GM21717 (cell line): ENCODE measurements around the gene MAP2K5.

ENCODE experiments used
- ATAC-seq: cut with Tn5 transposase; IDR thresholded peaks from one replicate; pipeline ENCODE4 v1.9.1; 2021; ENCODE audit warnings: mild to moderate bottlenecking, moderate library complexity; ENCODE audit not compliant: unreplicated experiment

Gene MAP2K5

DNA sequence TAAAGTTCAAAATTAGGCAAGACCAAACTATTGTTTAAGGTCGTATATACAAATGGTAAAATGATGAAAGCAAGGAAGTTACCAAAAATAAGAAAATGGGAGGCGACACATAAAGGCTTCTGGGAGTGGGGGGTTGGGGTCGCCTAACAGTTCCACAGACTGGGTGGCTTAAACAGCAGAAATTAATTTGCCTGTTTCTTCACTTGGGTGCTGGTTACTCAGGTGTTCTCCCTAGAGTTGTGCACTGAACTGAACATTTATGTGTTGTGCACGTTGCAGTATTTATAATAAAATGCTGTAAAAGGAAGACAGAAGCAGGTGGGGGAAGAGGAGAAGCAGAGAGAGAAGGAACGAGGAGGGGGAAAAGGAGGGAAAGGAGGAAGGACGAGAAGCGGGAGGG, 307.8 kb downstream of the MAP2K5 start:
- ATAC-seq, result no peak

DNA sequence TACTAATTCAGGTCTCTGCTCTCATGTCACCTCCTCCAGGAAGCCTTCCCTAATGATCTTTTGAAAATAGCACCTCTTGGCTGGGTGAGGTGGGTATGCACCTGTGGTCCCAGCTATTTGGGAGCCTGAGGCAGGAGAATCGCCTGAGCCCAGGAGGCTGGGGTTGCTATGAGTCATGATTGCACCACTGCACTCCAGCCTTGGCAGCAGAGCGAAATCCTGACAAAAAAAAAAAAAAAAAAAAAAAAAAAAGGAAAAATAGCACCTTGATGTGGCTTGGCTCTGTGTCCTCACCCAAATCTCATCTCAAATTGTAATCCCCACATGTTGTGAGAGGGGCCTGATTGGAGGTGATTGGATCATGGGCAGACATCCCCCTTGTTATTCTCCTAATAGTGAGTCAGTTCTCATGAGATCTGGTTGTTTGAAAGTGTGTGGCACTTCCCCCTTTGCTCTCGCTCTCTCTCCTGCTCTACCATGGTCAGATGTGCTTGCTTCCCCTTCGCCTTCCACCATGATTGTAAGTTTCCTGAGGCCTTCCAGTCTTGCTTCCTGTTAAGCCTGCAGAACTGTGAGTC, 308.6 kb downstream of the MAP2K5 start:
- no peak for ATAC-seq

DNA sequence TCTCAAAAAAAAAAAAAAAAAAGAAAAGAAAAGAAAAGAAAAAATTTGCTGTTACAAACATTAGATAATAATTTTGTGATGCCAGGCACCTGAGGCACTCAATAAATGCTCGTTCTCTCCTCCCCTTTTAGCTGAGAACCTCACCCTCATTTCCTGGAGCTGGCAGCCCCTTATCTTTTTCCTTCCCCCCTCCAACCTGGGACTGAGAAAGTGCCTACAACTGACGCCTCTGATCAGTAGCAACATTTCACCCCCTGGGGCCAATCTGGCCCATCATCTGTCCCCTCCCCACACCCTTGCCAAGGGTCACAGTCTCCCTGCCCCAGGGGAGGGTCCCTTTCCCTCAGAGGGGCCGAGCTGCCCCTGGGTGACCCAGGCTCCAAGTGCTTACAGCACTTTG, 309.9 kb downstream of the MAP2K5 start:
- no peak for ATAC-seq

DNA sequence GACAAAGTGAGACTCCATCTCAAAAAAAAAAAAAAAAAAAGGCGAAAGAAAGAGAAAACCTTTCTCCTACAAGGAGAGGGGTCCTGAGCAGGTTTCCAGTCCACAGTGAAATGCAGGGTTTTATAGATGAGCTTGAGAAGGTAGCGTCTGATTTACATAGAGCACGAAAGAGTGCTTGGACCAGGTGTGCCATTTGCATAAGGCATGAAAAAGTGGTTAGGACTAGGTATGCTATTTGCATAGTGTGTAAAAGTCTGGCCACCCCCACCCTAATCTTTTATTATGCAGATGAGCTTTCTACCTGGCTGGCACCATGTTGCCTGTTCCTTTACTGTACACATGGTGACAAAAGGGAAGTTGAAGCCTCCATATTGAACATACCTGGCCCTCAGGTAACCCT, 311.0 kb downstream of the MAP2K5 start:
- no peak for ATAC-seq

DNA sequence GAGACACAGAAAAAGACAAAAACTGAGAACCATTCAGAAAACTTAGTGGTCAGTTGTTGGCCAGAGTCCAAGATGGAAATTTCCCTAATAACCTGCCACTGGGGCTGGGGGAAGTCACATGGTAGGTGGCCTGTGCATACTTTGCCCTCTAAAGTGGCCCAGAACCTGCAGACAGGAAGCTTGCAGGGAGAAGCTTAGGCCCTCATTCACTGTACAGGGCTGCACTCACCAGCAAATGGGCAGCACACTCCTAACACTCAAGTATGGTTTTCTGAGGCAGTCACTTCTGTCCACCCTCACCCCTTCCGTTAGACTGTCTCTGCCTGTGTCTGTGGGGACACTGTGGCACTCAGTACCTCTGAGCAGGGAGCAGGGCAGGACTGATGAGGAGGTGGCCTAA, 311.9 kb downstream of the MAP2K5 start:
- ATAC-seq, result no peak

DNA sequence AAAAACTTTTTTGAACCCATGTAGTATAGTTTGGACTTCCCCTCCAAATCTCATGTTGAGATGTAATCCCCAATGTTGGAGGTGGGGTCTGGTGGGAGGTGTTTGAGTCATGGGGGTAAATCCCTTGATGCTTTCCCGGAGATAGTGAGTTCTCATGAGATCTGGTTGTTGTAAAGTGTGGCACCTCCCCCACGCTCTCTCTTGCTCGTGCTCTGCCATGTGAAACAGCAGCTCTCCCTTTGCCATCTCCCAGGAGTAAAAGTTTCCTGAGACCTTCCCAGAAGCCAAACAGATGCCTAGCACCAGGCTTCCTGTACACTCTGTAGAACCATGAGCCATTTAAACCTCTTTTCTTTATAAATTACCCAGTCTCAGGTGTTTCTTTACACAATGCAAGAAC, 313.3 kb downstream of the MAP2K5 start:
- ATAC-seq, result no peak
